Smooth muscle cell (in vitro differentiated cells): ENCODE measurements around the gene TSC2. TPM values are rescaled to one million over a fixed set of nuclear protein-coding genes. Genes with fewer than 3 reads are reported as not detected.
A peak's percentile ranks its signal among the peaks of the same experiment; 100 is the strongest.

ENCODE experiments used
- DNase-seq: peaks from one replicate; lab custom pipeline; 2025; ENCODE audit not compliant: unreplicated experiment; lab: John Stamatoyannopoulos, UW
- H2AFZ ChIP-seq: fragments of 200-600 bp; sonication (generic); 2 replicates; pipeline ENCODE4 v1.6.0; 2016; ENCODE audit warnings: antibody characterized with exemption, low read depth, mild to moderate bottlenecking
- H3F3A ChIP-seq: fragments of 200-600 bp; sonication (generic); 2 replicates; pipeline ENCODE4 v1.6.0; 2017; ENCODE audit warnings: antibody characterized with exemption, low read depth
- H3K27ac ChIP-seq: fragments of 200-600 bp; sonication (generic); 2 replicates; pipeline ENCODE4 v1.5.1; 2016; ENCODE audit warnings: low read depth, mild to moderate bottlenecking
- H3K27me3 ChIP-seq: fragments of 200-600 bp; sonication (generic); 2 replicates; pipeline ENCODE4 v1.6.1; 2016; ENCODE audit warnings: low read depth, mild to moderate bottlenecking
- H3K36me3 ChIP-seq: fragments of 200-600 bp; sonication (generic); 2 replicates; pipeline ENCODE4 v1.5.1; 2016; ENCODE audit warnings: low read depth
- H3K4me1 ChIP-seq: fragments of 200-600 bp; sonication (generic); 2 replicates; pipeline ENCODE4 v1.5.1; 2016; ENCODE audit warnings: low read depth
- H3K4me2 ChIP-seq: fragments of 200-600 bp; sonication (generic); 2 replicates; pipeline ENCODE4 v1.6.0; 2016; ENCODE audit warnings: mild to moderate bottlenecking
- H3K4me3 ChIP-seq: fragments of 200-600 bp; sonication (generic); 2 replicates; pipeline ENCODE4 v1.5.1; 2016; ENCODE audit warnings: mild to moderate bottlenecking
- H3K79me2 ChIP-seq: fragments of 200-600 bp; sonication (generic); 2 replicates; pipeline ENCODE4 v1.6.0; 2016; ENCODE audit warnings: low read depth, mild to moderate bottlenecking
- H3K9ac ChIP-seq: fragments of 200-600 bp; sonication (generic); 2 replicates; pipeline ENCODE4 v1.6.0; 2016; ENCODE audit warnings: low read depth
- H3K9me3 ChIP-seq: fragments of 200-600 bp; sonication (generic); replicated peaks from 2 replicates; pipeline ENCODE4 v1.5.1; 2016; ENCODE audit warnings: low read depth
- H4K20me1 ChIP-seq: fragments of 200-600 bp; sonication (generic); 2 replicates; pipeline ENCODE4 v1.6.0; 2016; ENCODE audit warnings: low read depth
- CTCF ChIP-seq: fragments of 200-600 bp; sonication (generic); IDR thresholded peaks from 2 replicates; pipeline ENCODE4 v1.5.1; 2017; ENCODE audit warnings: borderline replicate concordance, mild to moderate bottlenecking, antibody characterized with exemption; ENCODE audit not compliant: insufficient read depth, poor library complexity, severe bottlenecking
- WGBS: methylation state at CpG from one replicate; pipeline ENCODE4 v1.1.7; 2016; ENCODE audit warnings: low lambda C conversion rate; 5-methylcytosine and 5-hydroxymethylcytosine counted together
- polyA plus RNA-seq: library from polyadenylated mRNA; unstranded; fragments of >200 nt; fragmentation: Nextera tagmentation; extraction: Ambion mirVana; gene quantifications from 2 replicates; pipeline ENCODE4 v1.2.1, GENCODE V29; 2016
- total RNA-seq: library from RNA; depleted of rRNA; stranded (reverse); fragments of >200 nt; gene quantifications from 2 replicates; pipeline ENCODE4 v1.2.3, GENCODE V29; 2014

TSC2 gene
- total and polyA plus RNA-seq, 2 experiments from 2014 or later = 64.5 to 74.7 TPM

- 80% methylated on average over 24 of the region's 24 CpGs for WGBS
- Histone ChIP-seq H3K4me1 (peaks cover 8% of the 10 kb centered on the region), H2AFZ (no peak overlapping the region), H3F3A (no peaks in the 10 kb centered on the region), H3K79me2 (no peaks in the 10 kb centered on the region), H3K4me2 (no peak overlapping the region), H3K27ac (no peak overlapping the region), H3K36me3 (no peaks in the 10 kb centered on the region), H4K20me1 (no peaks in the 10 kb centered on the region), H3K9me3 (no peaks in the 10 kb centered on the region), H3K9ac (no peak overlapping the region), H3K27me3 (no peaks in the 10 kb centered on the region), H3K4me3 (no peak overlapping the region)
- DNase-seq = no peak
- TF ChIP-seq CTCF = no peak
These were observed 32.5 kb upstream of the TSC2 start for GRCh38 chr16:2015117-2015946.

GRCh38 chr16:2015947-2016208 is 31.9 kb upstream of the TSC2 start:
- no peak overlapping the region for H3K9ac ChIP-seq
- H3K4me3 ChIP-seq = no peak overlapping the region
- H3K36me3 ChIP-seq = no peaks in the 10 kb centered on the region
- H3F3A ChIP-seq = no peaks in the 10 kb centered on the region
- no peak for DNase-seq
- no peaks in the 10 kb centered on the region for H3K9me3 ChIP-seq
- H4K20me1 ChIP-seq = no peaks in the 10 kb centered on the region
- no peak overlapping the region for H3K4me2 ChIP-seq
- H3K27me3 ChIP-seq = no peaks in the 10 kb centered on the region
- H3K4me1 ChIP-seq = peaks cover 10% of the 10 kb centered on the region
- no peak for TF ChIP-seq CTCF
- no peak overlapping the region for H3K27ac ChIP-seq
- H2AFZ ChIP-seq = no peak overlapping the region
- no peaks in the 10 kb centered on the region for H3K79me2 ChIP-seq
- 92% methylated on average over 7 of the region's 7 CpGs for WGBS

- H3K4me1 ChIP-seq = peaks cover 10% of the 10 kb centered on the region
- H3K27ac ChIP-seq = no peak overlapping the region
- no peaks in the 10 kb centered on the region for H3K9me3 ChIP-seq
- TF ChIP-seq CTCF = peak; percentile 42
- whole genome bisulfite sequencing = 36% methylated on average over 13 of the region's 13 CpGs
- no peaks in the 10 kb centered on the region for H3K79me2 ChIP-seq
- no peak overlapping the region for H3K4me2 ChIP-seq
- H4K20me1 ChIP-seq = no peaks in the 10 kb centered on the region
- H3K9ac ChIP-seq = no peak overlapping the region
- H3K4me3 ChIP-seq = no peak overlapping the region
- H2AFZ ChIP-seq = no peak overlapping the region
- no peak for DNase-seq
- H3K27me3 ChIP-seq = no peaks in the 10 kb centered on the region
- no peaks in the 10 kb centered on the region for H3K36me3 ChIP-seq
- no peaks in the 10 kb centered on the region for H3F3A ChIP-seq
These were observed 31.3 kb upstream of the TSC2 start for GRCh38 chr16:2016407-2016922.

GRCh38 chr16:2019518-2019920 is 28.3 kb upstream of the TSC2 start, which contains the start of gene NPW:
NPW (plus strand) TSS chr16:2019785.
- H3K27me3 ChIP-seq = no peaks in the 10 kb centered on the region
- no peak within 1 kb of the TSS for H3K9ac ChIP-seq
- H3K27ac ChIP-seq = no peak within 1 kb of the TSS
- no peak for DNase-seq
- H3K4me1 ChIP-seq = peaks cover 15% of the 10 kb centered on the region
- H3K9me3 ChIP-seq = no peaks in the 10 kb centered on the region
- H3K4me2 ChIP-seq = peak within 1 kb of the TSS; percentile 88
- TF ChIP-seq CTCF = no peak
- no peaks in the 10 kb centered on the region for H3K36me3 ChIP-seq
- H3K4me3 ChIP-seq = peak within 1 kb of the TSS; percentile 38
- H3F3A ChIP-seq = no peaks in the 10 kb centered on the region
- H4K20me1 ChIP-seq = no peaks in the 10 kb centered on the region
- H3K79me2 ChIP-seq = no peaks in the 10 kb centered on the region
- H2AFZ ChIP-seq = peak within 1 kb of the TSS; percentile 62
- 9% methylated on average over 29 of the region's 33 CpGs for WGBS
